Germinal center (tissue), 1 donor: ENCODE measurements around the gene ENTPD6.
"Not testable (repeated sequence)": the region's sequence is repeated elsewhere in the genome, so short reads cannot be mapped to it uniquely, and the experiment has no call there.

Experiments used
- DNase-seq: peaks from one replicate; pipeline ENCODE4 v3.0.0; 2012; ENCODE audit warnings: mixed read lengths, low spot score

The ENTPD6 gene

GRCh38 chr20:25195014-25195961 is at the start of gene ENTPD6:
ENTPD6 (plus strand) TSS chr20:25195712; CDS start chr20:25206537, 10,825 bp downstream.
- DNase-seq = peak; percentile 97

DNA sequence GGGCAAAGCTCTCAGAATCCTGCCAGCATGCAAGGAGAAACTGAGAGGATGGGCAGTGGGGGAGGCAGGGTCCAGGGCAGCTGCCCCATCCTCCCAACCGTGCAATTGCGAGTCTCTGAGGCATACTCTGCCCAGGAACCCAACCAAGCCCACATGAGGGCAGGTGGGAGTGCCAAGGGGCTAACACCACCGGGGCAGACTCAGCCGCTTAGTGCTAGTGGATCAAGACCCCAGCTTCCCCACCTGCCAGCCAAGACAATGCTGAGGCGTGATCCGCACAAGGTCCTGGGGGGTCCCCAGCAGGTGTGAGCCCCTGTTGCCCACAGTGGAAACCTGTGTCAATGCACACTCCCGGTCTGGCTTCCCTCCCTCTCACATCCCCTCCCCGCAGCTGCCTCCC is 48.5 kb upstream of the ENTPD6 start:
- no peak for DNase-seq

- DNase-seq = no peak
Observed at GRCh38 chr20:25147716-25148115, 47.8 kb upstream of the ENTPD6 start.

DNA sequence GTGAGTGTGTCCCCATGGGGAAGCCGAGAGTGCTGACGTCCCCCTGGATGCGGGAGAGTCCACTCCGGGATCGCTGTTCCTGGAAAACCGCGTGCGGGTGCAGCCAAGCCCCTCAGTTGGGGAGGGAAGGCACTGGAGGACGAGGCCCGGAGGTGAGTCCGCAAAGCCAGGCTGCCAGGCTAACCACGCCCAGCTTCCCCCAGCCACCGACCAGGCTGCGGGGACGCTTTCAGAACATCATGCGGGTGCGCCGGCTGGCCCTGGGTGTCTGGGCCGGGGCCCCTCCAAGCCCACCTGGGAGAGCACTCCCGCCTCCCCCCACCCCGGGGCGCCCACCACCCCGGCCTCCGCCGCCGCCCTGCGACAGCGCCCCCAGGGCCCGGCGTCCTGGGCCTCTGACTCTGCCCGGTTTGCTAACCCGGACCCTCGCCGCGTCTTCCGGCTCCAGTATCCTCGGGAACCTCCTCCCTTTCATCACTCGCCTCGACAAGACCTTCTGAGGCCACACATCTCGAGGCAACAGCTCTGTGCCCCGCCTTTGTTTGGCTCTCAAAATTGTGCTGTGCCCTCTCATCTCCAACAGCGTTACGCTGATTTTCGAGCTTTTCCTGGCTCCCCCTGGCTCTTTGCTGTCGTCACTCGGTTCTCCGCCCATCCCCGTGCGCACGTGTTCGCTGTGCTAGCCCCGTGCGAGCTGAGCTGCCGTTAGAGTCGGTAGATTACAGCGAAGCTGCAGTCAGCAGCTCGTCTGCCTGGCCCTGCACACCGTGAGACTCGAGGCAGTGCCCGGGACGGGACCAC is 47.1 kb upstream of the ENTPD6 start:
- peak; percentile 20 for DNase-seq

- DNase-seq = no peak
Observed at GRCh38 chr20:25148982-25149846, 46.3 kb upstream of the ENTPD6 start.

DNA sequence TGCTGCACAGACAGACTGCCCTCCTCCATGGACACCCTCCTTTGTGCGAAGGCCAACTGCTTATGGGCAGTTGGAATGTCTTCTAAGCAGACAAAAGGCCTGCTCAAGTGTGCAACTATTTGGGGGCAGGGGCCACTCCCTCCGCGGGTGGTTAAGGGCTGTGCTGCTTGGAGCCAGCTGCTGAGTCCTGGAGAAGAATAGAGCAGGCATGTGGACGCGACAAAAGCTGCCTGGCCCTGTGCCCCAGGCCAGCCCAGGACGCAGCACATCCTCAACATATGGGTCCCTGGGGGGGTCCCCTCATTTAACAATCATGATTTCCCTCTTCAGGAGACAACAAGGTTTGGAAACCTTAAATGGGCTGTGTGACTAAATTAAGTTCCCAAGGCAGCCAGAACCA is 45.5 kb upstream of the ENTPD6 start:
- DNase-seq = no peak

DNA sequence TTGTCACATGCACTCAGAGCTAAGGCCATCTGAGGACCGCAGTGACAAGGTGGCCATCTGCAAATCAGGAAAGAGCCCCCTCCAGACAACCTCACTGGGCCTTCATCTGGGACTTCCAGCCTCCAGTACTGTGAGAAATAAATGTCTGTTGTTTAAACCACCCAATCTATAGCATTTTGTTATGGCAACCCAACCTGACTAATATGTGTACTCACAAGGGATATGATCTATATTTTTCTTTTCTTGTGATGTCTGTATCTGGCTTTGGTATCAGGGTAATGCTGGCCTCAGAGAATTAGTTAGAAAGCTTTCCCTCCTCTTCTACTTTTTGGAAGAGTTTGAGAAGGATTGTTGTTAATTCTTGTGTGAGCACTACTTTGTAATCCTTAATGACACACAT is 37.5 kb upstream of the ENTPD6 start:
- DNase-seq = no peak

DNA sequence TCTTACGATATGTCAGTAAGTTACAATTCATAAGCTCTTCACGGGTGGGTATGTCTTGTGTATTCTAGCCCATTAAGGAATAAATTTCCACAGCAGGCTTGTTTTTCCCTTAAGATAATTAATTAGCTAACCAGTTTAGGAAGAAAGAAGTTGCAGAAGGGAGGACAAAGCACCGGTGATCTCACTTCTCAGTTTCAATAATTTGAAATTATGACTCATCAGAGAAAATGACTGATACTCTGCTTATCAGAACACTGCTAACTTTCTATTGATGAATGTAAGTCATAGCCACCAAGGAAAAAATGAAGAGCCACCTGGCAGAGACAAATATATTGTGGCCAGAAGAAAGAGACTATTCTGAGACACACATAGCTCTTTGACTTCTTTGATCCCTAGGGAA is 35.0 kb upstream of the ENTPD6 start:
- no peak for DNase-seq

GRCh38 chr20:25160897-25161296 is 34.6 kb upstream of the ENTPD6 start:
- no peak for DNase-seq

- DNase-seq = no peak
Observed at GRCh38 chr20:25165128-25165527, 30.4 kb upstream of the ENTPD6 start.

DNA sequence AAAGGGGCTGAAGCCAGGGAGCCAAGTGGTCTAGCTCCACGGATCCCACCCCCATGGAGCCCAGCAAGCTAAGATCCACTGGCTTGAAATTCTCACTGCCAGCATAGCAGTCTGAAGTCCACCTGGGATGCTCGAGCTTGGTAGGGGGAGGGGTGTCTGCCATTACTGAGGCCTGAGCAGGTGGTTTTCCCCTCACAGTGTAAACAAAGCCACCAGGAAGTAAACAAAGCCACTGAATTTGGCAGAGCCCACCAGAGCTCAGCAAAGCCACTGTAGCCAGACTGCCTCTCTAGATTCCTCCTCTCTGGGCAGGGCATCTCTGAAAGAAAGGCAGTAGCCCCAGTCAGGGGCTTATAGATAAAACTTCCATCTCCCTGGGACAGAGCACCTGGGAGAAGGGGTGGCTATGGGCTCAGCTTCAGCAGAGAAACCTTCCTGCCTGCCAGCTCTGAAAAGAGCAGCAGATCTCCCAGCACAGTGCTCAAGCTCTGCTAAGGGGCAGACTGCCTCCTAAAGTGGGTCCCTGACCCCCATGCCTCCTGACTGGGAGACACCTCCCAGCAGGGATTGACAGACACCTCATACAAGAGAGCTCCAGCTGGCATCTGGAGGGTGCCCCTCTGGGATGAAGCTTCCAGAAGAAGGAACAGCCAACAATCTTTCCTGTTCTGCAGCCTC is 29.3 kb upstream of the ENTPD6 start:
- DNase-seq = not testable (repeated sequence)

DNA sequence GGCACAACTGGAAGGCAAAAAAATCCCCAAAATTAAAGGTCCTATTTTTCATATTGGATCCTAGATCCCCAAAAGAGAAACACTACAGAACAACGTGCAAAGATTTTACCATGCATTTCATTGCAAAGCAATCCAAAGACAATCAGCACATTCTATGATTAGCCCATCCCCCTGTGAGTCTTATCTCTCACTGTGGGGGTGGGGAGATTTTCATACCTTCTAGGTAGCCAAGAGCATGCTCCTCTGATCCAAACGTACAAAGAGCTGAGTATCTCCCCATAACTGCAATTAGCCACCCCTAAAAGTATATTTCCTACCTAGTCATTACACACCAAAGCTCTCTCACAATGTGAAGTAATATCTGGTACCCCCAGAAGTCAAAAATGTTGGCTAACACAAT is 22.2 kb upstream of the ENTPD6 start:
- no peak for DNase-seq

DNA sequence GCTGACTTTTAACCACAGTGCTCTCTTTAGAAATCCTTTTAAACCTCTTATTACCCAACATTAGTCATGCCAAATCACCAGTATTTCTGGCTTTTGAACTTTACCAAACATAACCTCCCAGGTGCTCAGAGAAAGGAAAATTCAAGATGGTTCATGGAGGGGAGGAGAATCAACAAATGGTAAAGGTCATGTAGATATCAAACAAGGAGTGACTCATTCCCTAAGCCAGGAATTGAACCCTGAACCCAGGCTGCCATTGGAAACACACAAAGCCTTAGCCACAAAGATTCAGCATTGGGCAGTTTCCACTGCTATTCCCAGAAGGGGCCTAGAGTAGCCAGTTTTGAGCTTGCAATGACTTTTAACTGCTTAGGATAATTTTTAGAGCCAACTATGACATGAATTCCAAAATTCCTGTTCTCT is 21.6 kb upstream of the ENTPD6 start:
- no peak for DNase-seq

DNA sequence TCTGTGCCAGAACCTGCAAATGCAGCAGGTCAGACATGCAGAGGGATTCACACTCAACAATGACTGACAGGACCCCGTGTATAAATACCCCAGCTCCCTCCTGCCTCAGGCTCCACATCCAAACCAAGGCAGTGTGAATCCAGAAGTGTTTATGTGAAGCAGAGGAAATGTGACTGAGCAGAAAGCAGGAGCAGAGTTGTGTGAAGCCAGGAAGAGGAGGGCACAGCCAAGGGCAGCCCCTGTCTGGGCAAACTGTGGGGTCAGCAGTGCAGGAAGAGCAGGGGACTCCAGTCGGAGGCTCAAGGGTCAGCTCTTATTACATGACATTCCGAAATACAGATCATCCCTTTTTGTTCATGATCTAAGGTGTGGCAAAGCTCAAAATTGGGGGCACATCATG is 19.3 kb upstream of the ENTPD6 start:
- no peak for DNase-seq

DNA sequence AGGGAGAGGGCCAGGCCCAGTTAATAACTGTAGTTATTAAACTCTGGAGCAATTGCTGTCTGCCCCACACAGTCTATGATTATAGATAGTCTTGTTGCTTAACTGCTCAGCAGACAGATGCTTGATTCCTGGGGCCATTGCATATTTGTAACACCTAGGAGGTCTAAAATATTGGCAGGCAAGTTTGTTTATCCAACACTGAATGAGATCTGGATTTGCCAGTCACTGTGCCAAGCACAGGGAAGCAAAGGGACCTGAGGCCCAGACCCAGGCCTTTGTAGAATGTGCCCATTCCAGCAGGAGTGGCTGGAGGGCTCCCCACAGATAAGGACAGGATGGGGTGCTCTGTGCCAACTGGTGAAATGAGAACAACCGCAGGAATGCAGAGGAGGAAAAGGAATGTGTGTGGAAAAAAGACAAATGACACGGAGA is 17.6 kb upstream of the ENTPD6 start:
- no peak for DNase-seq

- no peak for DNase-seq
Observed at GRCh38 chr20:25178563-25179438, 16.7 kb upstream of the ENTPD6 start.

DNA sequence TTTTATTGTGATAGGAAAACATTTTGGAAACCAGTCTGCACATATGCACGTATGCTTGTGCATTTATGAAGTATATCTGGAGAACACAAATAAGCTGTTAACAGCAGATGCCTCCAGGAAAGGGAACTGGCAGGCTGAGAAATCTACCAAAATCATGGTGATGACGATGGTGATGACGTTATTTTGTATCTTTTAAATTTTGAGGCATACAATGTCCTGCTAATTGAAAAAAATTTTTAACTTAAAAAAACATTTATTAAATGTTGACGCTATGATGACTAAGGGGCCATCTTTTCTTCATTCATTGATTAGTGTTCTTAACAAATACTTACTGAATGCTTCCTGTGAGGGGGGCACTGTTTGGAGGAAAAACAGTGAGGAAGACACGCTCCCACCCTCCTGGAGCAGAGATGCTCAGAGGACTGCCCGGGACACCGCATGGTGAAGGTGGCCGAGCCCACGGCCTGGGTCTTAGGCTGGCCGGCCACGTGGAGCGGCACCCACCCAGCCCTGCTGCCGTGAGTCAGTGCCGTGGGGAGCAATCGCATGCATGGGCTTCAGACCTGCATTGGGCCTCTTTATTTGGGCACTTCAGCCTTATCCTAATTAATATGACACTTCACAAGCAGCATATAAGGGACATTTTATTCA is 15.9 kb upstream of the ENTPD6 start:
- no peak for DNase-seq

DNA sequence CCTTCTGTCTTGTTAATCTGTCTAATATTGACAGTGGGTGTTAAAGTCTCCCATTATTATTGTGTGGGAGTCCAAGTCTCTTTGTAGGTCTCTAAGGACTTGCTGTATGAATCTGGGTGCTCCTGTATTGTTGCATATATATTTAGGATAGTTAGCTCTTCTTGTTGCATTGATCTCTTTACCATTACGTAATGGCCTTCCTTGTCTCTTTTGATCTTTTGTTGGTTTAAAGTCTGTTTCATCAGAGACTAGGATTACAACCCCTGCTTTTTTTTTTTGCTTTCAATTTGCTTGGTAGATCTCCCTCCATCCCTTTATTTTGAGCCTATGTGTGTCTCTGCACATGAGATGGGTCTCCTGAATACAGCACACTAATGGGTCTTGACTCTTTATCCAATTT is 11.1 kb upstream of the ENTPD6 start:
- DNase-seq = not testable (repeated sequence)

GRCh38 chr20:25187220-25187619 is 8.3 kb upstream of the ENTPD6 start:
- no peak for DNase-seq

GRCh38 chr20:25187635-25188034 is 7.9 kb upstream of the ENTPD6 start:
- no peak for DNase-seq
